GM13977 (cell line): ENCODE measurements around the gene LIME1.

Source experiments
- DNase-seq: peaks from one replicate; pipeline ENCODE4 v3.0.0; 2012; ENCODE audit warnings: low spot score
- in situ Hi-C: fragments of 300-500 bp; cut with MboI; formaldehyde crosslinking; loops from one replicate; pipeline ENCODE4 v1.12.0; 2022; ENCODE audit warnings: low sequenced_read_pairs, low pct_unique_long_range_greater_than_20kb, mixed read lengths, inconsistent platforms; ENCODE audit not compliant: unreplicated experiment
- TF ChIP-seq, protein P1 (sequence below): IDR thresholded peaks from 2 replicates; pipeline ENCODE4 v1.5.1; 2012; ENCODE audit warnings: mild to moderate bottlenecking, control low read depth; ENCODE audit not compliant: insufficient read depth; ENCODE audit errors: extremely low read depth, missing control alignments

The LIME1 gene

GRCh38 chr20:63694584-63695423, 41.7 kb upstream of the LIME1 start:
- TF ChIP-seq, protein P1, sequence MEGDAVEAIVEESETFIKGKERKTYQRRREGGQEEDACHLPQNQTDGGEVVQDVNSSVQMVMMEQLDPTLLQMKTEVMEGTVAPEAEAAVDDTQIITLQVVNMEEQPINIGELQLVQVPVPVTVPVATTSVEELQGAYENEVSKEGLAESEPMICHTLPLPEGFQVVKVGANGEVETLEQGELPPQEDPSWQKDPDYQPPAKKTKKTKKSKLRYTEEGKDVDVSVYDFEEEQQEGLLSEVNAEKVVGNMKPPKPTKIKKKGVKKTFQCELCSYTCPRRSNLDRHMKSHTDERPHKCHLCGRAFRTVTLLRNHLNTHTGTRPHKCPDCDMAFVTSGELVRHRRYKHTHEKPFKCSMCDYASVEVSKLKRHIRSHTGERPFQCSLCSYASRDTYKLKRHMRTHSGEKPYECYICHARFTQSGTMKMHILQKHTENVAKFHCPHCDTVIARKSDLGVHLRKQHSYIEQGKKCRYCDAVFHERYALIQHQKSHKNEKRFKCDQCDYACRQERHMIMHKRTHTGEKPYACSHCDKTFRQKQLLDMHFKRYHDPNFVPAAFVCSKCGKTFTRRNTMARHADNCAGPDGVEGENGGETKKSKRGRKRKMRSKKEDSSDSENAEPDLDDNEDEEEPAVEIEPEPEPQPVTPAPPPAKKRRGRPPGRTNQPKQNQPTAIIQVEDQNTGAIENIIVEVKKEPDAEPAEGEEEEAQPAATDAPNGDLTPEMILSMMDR: no peak
- in situ Hi-C loops: no loop called here
- DNase-seq: no peak

DNA sequence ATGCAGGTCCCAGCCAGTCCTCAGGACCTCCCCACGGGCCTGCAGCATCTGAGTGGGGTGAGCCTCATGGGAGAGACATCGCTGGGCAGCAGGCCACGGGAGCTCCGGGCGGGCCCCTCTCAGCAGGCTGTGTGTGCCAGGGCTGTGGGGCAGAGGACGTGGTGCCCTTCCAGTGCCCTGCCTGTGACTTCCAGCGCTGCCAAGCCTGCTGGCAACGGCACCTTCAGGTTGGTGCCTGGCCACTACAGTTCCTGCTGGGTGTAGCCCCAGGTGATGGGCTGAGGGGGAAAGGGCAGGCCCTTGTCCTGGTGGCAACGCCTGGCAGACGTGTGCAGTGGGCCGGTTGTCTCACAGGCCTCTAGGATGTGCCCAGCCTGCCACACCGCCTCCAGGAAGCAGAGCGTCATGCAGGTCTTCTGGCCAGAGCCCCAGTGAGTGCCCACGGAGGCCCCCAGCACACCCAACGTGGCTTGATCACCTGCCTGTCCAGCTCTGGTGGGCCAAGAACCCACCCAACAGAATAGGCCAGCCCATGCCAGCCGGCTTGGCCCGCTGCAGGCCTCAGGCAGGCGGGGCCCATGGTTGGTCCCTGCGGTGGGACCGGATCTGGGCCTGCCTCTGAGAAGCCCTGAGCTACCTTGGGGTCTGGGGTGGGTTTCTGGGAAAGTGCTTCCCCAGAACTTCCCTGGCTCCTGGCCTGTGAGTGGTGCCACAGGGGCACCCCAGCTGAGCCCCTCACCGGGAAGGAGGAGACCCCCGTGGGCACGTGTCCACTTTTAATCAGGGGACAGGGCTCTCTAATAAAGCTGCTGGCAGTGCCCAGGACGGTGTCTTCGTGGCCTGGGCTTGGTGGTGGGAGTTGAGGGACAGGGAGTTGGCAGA, 40.8 kb upstream of the LIME1 start:
- in situ Hi-C loops: no loop called here
- no peak for DNase-seq
- TF ChIP-seq, protein P1: no peak

DNA sequence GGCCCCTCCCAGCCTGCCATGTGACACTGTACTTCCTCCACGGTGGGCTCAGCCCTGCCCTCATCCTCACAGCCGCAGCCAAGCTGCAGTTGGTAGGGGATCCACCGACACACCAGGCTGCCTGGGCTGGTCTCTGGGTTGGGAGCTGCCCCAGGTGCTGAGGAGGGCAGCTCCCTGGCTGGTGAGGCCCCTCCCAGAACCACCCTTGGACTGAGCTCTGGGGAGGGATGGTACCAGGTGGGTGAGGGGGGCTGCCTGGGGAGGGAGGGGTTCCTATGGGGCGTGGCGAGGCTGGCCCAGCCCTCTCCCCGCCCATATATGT, 40.2 kb upstream of the LIME1 start:
- peak; percentile 54 for DNase-seq
- TF ChIP-seq, protein P1: no peak

DNA sequence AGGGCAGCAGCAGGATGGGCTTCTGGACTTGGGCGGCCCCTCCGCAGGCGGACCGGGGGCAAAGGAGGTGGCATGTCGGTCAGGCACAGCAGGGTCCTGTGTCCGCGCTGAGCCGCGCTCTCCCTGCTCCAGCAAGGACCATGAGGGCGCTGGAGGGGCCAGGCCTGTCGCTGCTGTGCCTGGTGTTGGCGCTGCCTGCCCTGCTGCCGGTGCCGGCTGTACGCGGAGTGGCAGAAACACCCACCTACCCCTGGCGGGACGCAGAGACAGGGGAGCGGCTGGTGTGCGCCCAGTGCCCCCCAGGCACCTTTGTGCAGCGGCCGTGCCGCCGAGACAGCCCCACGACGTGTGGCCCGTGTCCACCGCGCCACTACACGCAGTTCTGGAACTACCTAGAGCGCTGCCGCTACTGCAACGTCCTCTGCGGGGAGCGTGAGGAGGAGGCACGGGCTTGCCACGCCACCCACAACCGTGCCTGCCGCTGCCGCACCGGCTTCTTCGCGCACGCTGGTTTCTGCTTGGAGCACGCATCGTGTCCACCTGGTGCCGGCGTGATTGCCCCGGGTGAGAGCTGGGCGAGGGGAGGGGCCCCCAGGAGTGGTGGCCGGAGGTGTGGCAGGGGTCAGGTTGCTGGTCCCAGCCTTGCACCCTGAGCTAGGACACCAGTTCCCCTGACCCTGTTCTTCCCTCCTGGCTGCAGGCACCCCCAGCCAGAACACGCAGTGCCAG, 39.7 kb upstream of the LIME1 start, which contains the start of gene TNFRSF6B:
TNFRSF6B (plus strand) TSS at position 25 of the 729 bp plus-strand sequence; CDS start at position 141, 116 bp downstream.
- no peak for DNase-seq
- in situ Hi-C loops: no loop called here
- TF ChIP-seq, protein P1: no peak

More for the DNA sequence above, 40.2 kb upstream of the LIME1 start:
- in situ Hi-C loops: no loop called here

- TF ChIP-seq, protein P1: no peak
- in situ Hi-C loops: no loop called here
- no peak for DNase-seq
These were observed 39.1 kb upstream of the LIME1 start for GRCh38 chr20:63697357-63697867.
